ENCODE measurements around the gene FZD8.

DNA sequence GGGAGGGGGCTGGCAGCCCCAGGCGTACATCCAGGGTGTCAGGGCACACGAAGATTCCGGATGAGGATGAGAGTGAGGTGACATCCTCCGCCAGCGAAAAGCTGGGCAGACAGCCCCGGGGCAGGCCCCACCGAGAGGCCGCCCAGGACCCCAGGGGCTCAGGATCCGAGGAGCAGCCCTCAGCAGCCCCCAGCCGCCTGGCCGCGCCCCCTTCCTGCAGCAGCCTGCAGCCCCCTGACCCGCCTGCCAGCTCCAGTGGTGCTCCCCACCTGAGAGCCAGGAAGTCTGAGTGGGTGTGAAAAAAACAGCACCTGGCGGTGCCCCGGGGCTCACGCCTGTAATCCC lies 33.8 kb downstream of the FZD8 start:
- no peak for TF ChIP-seq TP53 (CRISPR knock-in tag; IDR thresholded peaks at IDR 0.05)
- TF ChIP-seq ZNF232 (CRISPR knock-in tag; IDR thresholded peaks at IDR 0.05) = no peak
- TF ChIP-seq, protein P1, sequence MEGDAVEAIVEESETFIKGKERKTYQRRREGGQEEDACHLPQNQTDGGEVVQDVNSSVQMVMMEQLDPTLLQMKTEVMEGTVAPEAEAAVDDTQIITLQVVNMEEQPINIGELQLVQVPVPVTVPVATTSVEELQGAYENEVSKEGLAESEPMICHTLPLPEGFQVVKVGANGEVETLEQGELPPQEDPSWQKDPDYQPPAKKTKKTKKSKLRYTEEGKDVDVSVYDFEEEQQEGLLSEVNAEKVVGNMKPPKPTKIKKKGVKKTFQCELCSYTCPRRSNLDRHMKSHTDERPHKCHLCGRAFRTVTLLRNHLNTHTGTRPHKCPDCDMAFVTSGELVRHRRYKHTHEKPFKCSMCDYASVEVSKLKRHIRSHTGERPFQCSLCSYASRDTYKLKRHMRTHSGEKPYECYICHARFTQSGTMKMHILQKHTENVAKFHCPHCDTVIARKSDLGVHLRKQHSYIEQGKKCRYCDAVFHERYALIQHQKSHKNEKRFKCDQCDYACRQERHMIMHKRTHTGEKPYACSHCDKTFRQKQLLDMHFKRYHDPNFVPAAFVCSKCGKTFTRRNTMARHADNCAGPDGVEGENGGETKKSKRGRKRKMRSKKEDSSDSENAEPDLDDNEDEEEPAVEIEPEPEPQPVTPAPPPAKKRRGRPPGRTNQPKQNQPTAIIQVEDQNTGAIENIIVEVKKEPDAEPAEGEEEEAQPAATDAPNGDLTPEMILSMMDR (IDR thresholded peaks at IDR 0.05) = no peak
- TF ChIP-seq, protein P2, sequence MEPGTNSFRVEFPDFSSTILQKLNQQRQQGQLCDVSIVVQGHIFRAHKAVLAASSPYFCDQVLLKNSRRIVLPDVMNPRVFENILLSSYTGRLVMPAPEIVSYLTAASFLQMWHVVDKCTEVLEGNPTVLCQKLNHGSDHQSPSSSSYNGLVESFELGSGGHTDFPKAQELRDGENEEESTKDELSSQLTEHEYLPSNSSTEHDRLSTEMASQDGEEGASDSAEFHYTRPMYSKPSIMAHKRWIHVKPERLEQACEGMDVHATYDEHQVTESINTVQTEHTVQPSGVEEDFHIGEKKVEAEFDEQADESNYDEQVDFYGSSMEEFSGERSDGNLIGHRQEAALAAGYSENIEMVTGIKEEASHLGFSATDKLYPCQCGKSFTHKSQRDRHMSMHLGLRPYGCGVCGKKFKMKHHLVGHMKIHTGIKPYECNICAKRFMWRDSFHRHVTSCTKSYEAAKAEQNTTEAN (CRISPR knock-in tag; IDR thresholded peaks at IDR 0.05) = no peak
- no peak for TF ChIP-seq ATF3 (CRISPR knock-in tag; conservative IDR thresholded peaks at IDR 0.05)
- TF ChIP-seq STAT6 (CRISPR knock-in tag; conservative IDR thresholded peaks at IDR 0.05; ENCODE audit: low read depth) = no peak
- TF ChIP-seq TEAD4 (CRISPR knock-in tag; IDR thresholded peaks at IDR 0.05) = no peak
- TF ChIP-seq, protein P3, sequence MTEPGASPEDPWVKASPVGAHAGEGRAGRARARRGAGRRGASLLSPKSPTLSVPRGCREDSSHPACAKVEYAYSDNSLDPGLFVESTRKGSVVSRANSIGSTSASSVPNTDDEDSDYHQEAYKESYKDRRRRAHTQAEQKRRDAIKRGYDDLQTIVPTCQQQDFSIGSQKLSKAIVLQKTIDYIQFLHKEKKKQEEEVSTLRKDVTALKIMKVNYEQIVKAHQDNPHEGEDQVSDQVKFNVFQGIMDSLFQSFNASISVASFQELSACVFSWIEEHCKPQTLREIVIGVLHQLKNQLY (CRISPR knock-in tag; IDR thresholded peaks at IDR 0.05) = no peak
- no peak for TF ChIP-seq JUN (CRISPR knock-in tag; IDR thresholded peaks at IDR 0.05)
- TF ChIP-seq ATF1 (CRISPR knock-in tag; IDR thresholded peaks at IDR 0.05) = no peak
- TF ChIP-seq USF1 (CRISPR knock-in tag; IDR thresholded peaks at IDR 0.05) = no peak
- no peak for TF ChIP-seq NR1H2 (CRISPR knock-in tag; IDR thresholded peaks at IDR 0.05)
- no peak for TF ChIP-seq CREB1 (CRISPR knock-in tag; IDR thresholded peaks at IDR 0.05)
- no peak for TF ChIP-seq E2F5 (CRISPR knock-in tag; IDR thresholded peaks at IDR 0.05)

Measured in WTC11 (cell line).